Measurements from ENCODE around the gene POMC.

- TF ChIP-seq CTCF (IDR thresholded peaks at IDR 0.05) (no peak), POLR2A (IDR thresholded peaks at IDR 0.05) (no peak)
Observed at GRCh38 chr2:25122367-25122766, 46.0 kb downstream of the POMC start.
